Breast epithelium (tissue), 3 donors: ENCODE results near the gene KRTAP2-1.

Source experiments
- POLR2A ChIP-seq: fragments of 450-650 bp; IDR thresholded peaks from one replicate; pipeline ENCODE4 v1.6.1; 2016; ENCODE audit warnings: antibody characterized with exemption, mild to moderate bottlenecking, moderate library complexity
- TF ChIP-seq, protein P1 (sequence below), 3 donors: fragments of 450-650 bp; IDR thresholded peaks; one replicate each; pipeline ENCODE4 v1.5.1; 2016 to 2017; ENCODE audit warnings: antibody characterized with exemption in 3 of 3, mild to moderate bottlenecking in 3 of 3, moderate library complexity in 3 of 3

DNA sequence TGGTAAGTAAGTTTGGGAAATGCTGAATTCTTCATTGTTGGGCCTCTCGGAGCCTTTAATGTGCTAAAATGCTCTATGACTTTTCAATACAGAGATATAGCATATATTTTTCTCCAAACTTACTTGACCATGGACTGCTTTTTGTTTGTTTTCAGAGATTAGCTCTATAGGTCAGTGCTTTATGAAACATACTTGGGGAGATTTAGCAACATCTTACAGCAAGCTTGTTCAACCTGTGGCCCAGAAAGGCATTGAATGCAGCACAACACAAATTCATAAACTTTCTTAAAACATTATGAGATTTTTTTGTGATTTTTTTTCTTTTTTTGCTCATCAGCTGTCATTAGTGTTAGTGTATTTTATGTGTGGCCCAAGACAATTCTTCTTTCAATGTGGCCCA, 37.2 kb downstream of the KRTAP2-1 start:
- TF ChIP-seq POLR2A = no peak
- TF ChIP-seq, protein P1, sequence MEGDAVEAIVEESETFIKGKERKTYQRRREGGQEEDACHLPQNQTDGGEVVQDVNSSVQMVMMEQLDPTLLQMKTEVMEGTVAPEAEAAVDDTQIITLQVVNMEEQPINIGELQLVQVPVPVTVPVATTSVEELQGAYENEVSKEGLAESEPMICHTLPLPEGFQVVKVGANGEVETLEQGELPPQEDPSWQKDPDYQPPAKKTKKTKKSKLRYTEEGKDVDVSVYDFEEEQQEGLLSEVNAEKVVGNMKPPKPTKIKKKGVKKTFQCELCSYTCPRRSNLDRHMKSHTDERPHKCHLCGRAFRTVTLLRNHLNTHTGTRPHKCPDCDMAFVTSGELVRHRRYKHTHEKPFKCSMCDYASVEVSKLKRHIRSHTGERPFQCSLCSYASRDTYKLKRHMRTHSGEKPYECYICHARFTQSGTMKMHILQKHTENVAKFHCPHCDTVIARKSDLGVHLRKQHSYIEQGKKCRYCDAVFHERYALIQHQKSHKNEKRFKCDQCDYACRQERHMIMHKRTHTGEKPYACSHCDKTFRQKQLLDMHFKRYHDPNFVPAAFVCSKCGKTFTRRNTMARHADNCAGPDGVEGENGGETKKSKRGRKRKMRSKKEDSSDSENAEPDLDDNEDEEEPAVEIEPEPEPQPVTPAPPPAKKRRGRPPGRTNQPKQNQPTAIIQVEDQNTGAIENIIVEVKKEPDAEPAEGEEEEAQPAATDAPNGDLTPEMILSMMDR (IDR thresholded peaks at IDR 0.05) = no peak
